ENCODE measurements around the gene PIEZO2. TPM values are rescaled to one million over a fixed set of nuclear protein-coding genes. Genes with fewer than 3 reads are reported as not detected.
A peak's percentile ranks its signal among the peaks of the same experiment; 100 is the strongest.
"Not testable (repeated sequence)": the region's sequence is repeated elsewhere in the genome, so short reads cannot be mapped to it uniquely, and the experiment has no call there.

PIEZO2 gene
- total RNA-seq (not detected), total RNA-seq (0 to 0.44 (median 0.03) reads per million in 172 experiments)
- polyA plus RNA-seq (2013, experiment 1 of 2), result not detected
- 0.78 TPM for polyA plus RNA-seq (2013, experiment 2 of 2)

- Histone ChIP-seq H3K4me3 (ENCODE audit: low read length) (no peak within 1 kb of the TSS), H3K4me1 (ENCODE audit: insufficient read depth, low read length) (no peaks in the 10 kb centered on the region), H3K36me3 (ENCODE audit: insufficient read depth, low read length) (no peaks in the 10 kb centered on the region), H3K9me3 (ENCODE audit: control insufficient read depth in 1 of 2, insufficient read depth in 1 of 2, low read length in 2 of 2) (peaks cover 0 to 17% of the 10 kb centered on the region in 2 experiments), H3K27ac (ENCODE audit: low read depth in 1 of 2, low read length in 2 of 2) (no peak within 1 kb of the TSS), H3K27me3 (ENCODE audit: control insufficient read depth in 1 of 2, insufficient read depth in 2 of 2, low read length in 2 of 2) (peaks cover 16 to 35% of the 10 kb centered on the region in 2 experiments)
- no peak for TF ChIP-seq CTCF (IDR thresholded peaks at IDR 0.05)
- no peaks in the 10 kb centered on the region for H3K9me3 Mint-ChIP-seq
- POLR2A ChIA-PET, result no interaction called here
- no peak for ATAC-seq (ENCODE audit: poor library complexity)
- peak in 3 of 14 experiments; percentile 3 to 32 (median 19) for DNase-seq
- intact Hi-C loops (cut with DNase I, micrococcal nuclease), result loop anchor here in 1 of 2 experiments (5.0 to 10.0 kb wide), 2 partner anchors 587 to 1175 kb away; no protein-coding TSS in a partner anchor
- no peak within 1 kb of the TSS for H3K27ac Mint-ChIP-seq
- no peaks in the 10 kb centered on the region for H3K36me3 Mint-ChIP-seq (ENCODE audit: low read depth)
- H3K27me3 Mint-ChIP-seq, result peaks cover 72% of the 10 kb centered on the region
- CTCF ChIA-PET, result no interaction called here
- no peaks in the 10 kb centered on the region for H3K4me1 Mint-ChIP-seq (ENCODE audit: low read depth)
- H3K4me3 Mint-ChIP-seq, result no peak within 1 kb of the TSS
Measured at GRCh38 chr18:11149441-11150270, at the start of gene PIEZO2. Gene PIEZO2, minus strand, starts transcription at chr18:11149569. Its CDS starts 981 bp downstream, at chr18:11148588.

- no peaks in the 10 kb centered on the region for H3K27me3 Mint-ChIP-seq
- CTCF ChIA-PET, result no interaction called here
- no peak overlapping the region for H3K27ac Mint-ChIP-seq
- no peaks in the 10 kb centered on the region for H3K36me3 Mint-ChIP-seq (ENCODE audit: low read depth)
- no peak for DNase-seq
- POLR2A ChIA-PET, result no interaction called here
- Histone ChIP-seq H3K4me1 (ENCODE audit: insufficient read depth, low read length) (no peaks in the 10 kb centered on the region), H3K9me3 (ENCODE audit: control insufficient read depth in 1 of 2, insufficient read depth in 1 of 2, low read length in 2 of 2) (peaks cover 0 to 10% of the 10 kb centered on the region in 2 experiments), H3K36me3 (ENCODE audit: insufficient read depth, low read length) (no peaks in the 10 kb centered on the region), H3K4me3 (ENCODE audit: low read length) (no peak overlapping the region), H3K27me3 (ENCODE audit: control insufficient read depth in 1 of 2, insufficient read depth in 2 of 2, low read length in 2 of 2) (no peaks in the 10 kb centered on the region), H3K27ac (ENCODE audit: low read depth in 1 of 2, low read length in 2 of 2) (no peak overlapping the region)
- H3K9me3 Mint-ChIP-seq, result no peaks in the 10 kb centered on the region
- ATAC-seq (ENCODE audit: poor library complexity), result no peak
- no peaks in the 10 kb centered on the region for H3K4me1 Mint-ChIP-seq (ENCODE audit: low read depth)
- intact Hi-C loops (cut with DNase I, micrococcal nuclease), result no loop called here
- no peak for TF ChIP-seq CTCF (IDR thresholded peaks at IDR 0.05)
- no peak overlapping the region for H3K4me3 Mint-ChIP-seq
Measured at GRCh38 chr18:11183637-11184036, 34.3 kb upstream of the PIEZO2 start.

GRCh38 chr18:11181629-11182028, 32.3 kb upstream of the PIEZO2 start:
- H3K4me3 Mint-ChIP-seq; H3K4me1 Mint-ChIP-seq (ENCODE audit: low read depth); DNase-seq; CTCF ChIA-PET; H3K4me3 ChIP-seq (ENCODE audit: low read length); H3K27ac ChIP-seq (ENCODE audit: low read depth in 1 of 2, low read length in 2 of 2); H3K9me3 Mint-ChIP-seq; H3K4me1 ChIP-seq (ENCODE audit: insufficient read depth, low read length); ATAC-seq (ENCODE audit: poor library complexity); H3K36me3 Mint-ChIP-seq (ENCODE audit: low read depth); H3K27me3 Mint-ChIP-seq; POLR2A ChIA-PET; H3K36me3 ChIP-seq (ENCODE audit: insufficient read depth, low read length); H3K27ac Mint-ChIP-seq; H3K27me3 ChIP-seq (ENCODE audit: control insufficient read depth in 1 of 2, insufficient read depth in 2 of 2, low read length in 2 of 2); intact Hi-C loops (cut with DNase I, micrococcal nuclease); H3K9me3 ChIP-seq (ENCODE audit: control insufficient read depth in 1 of 2, insufficient read depth in 1 of 2, low read length in 2 of 2): not testable (repeated sequence)

Measured in CD4-positive, alpha-beta T cell (primary cell).